Muscle layer of duodenum (tissue), 2 donors: ENCODE measurements around the gene EXOC2.
"Not testable (repeated sequence)": the region's sequence is repeated elsewhere in the genome, so short reads cannot be mapped to it uniquely, and the experiment has no call there.

ENCODE experiments used
- H3K27ac ChIP-seq: one replicate; pipeline ENCODE4 v1.7.0; 2013; ENCODE audit warnings: mild to moderate bottlenecking, low read length
- H3K27me3 ChIP-seq: one replicate; pipeline ENCODE4 v1.7.0; 2013; ENCODE audit warnings: low read depth, mild to moderate bottlenecking, control low read depth, low read length
- H3K36me3 ChIP-seq, 2 donors: one replicate each; pipeline ENCODE4 v1.7.0; 2013; ENCODE audit warnings: low read length in 2 of 2, control low read depth in 1 of 2, mild to moderate bottlenecking in 1 of 2; ENCODE audit not compliant: insufficient read depth in 2 of 2, control insufficient read depth in 1 of 2
- H3K4me1 ChIP-seq, 2 donors: one replicate each; pipeline ENCODE4 v1.7.0; 2013; ENCODE audit warnings: low read length in 2 of 2, mild to moderate bottlenecking in 2 of 2, control low read depth in 1 of 2, moderate library complexity in 1 of 2; ENCODE audit not compliant: insufficient read depth in 2 of 2, control insufficient read depth in 1 of 2
- H3K4me3 ChIP-seq, 2 donors: one replicate each; pipeline ENCODE4 v1.7.0; 2013; ENCODE audit warnings: low read length in 2 of 2, low read depth in 1 of 2, mild to moderate bottlenecking in 1 of 2
- H3K9me3 ChIP-seq, 2 donors: one replicate each; pipeline ENCODE4 v1.7.0; 2013; ENCODE audit warnings: low read length in 2 of 2, control low read depth in 1 of 2, mild to moderate bottlenecking in 1 of 2; ENCODE audit not compliant: control insufficient read depth in 1 of 2
- donor health status: healthy.

EXOC2 gene

GRCh38 chr6:620950-621349 is 72.0 kb downstream of the EXOC2 start:
- H3K4me1 ChIP-seq = no peaks in the 10 kb centered on the region
- H3K27me3 ChIP-seq = no peaks in the 10 kb centered on the region
- peaks cover 0 to 30% of the 10 kb centered on the region in 2 donors for H3K36me3 ChIP-seq
- no peak overlapping the region for H3K27ac ChIP-seq
- no peak overlapping the region for H3K4me3 ChIP-seq
- H3K9me3 ChIP-seq = no peaks in the 10 kb centered on the region

- Histone ChIP-seq H3K9me3 (no peaks in the 10 kb centered on the region), H3K4me1 (no peaks in the 10 kb centered on the region), H3K27ac (no peak overlapping the region), H3K36me3 (peaks cover 0 to 34% of the 10 kb centered on the region in 2 donors), H3K27me3 (no peaks in the 10 kb centered on the region), H3K4me3 (no peak overlapping the region)
Measured at GRCh38 chr6:620166-620565, 72.8 kb downstream of the EXOC2 start.

GRCh38 chr6:617456-618100 is 75.4 kb downstream of the EXOC2 start:
- Histone ChIP-seq H3K36me3 (peaks cover 0 to 34% of the 10 kb centered on the region in 2 donors), H3K4me1 (no peaks in the 10 kb centered on the region), H3K27me3 (no peaks in the 10 kb centered on the region), H3K9me3 (no peaks in the 10 kb centered on the region), H3K4me3 (no peak overlapping the region), H3K27ac (no peak overlapping the region)

GRCh38 chr6:613981-614380 is 79.0 kb downstream of the EXOC2 start:
- Histone ChIP-seq H3K27me3 (no peaks in the 10 kb centered on the region), H3K36me3 (peaks cover 0 to 21% of the 10 kb centered on the region in 2 donors), H3K27ac (no peak overlapping the region), H3K9me3 (no peaks in the 10 kb centered on the region), H3K4me1 (no peaks in the 10 kb centered on the region), H3K4me3 (no peak overlapping the region)

GRCh38 chr6:611928-612327 is 81.0 kb downstream of the EXOC2 start:
- H3K36me3 ChIP-seq = peaks cover 0 to 14% of the 10 kb centered on the region in 2 donors
- no peak overlapping the region for H3K4me3 ChIP-seq
- H3K9me3 ChIP-seq = no peaks in the 10 kb centered on the region
- no peaks in the 10 kb centered on the region for H3K4me1 ChIP-seq
- H3K27me3 ChIP-seq = no peaks in the 10 kb centered on the region
- no peak overlapping the region for H3K27ac ChIP-seq

GRCh38 chr6:610882-611281 is 82.1 kb downstream of the EXOC2 start:
- H3K36me3 ChIP-seq = peaks cover 0 to 21% of the 10 kb centered on the region in 2 donors
- no peak overlapping the region for H3K27ac ChIP-seq
- H3K4me3 ChIP-seq = no peak overlapping the region
- no peaks in the 10 kb centered on the region for H3K27me3 ChIP-seq
- H3K4me1 ChIP-seq = no peaks in the 10 kb centered on the region
- H3K9me3 ChIP-seq = no peaks in the 10 kb centered on the region

GRCh38 chr6:609905-610304 is 83.0 kb downstream of the EXOC2 start:
- H3K27ac ChIP-seq = no peak overlapping the region
- peaks cover 0 to 15% of the 10 kb centered on the region in 2 donors for H3K36me3 ChIP-seq
- no peaks in the 10 kb centered on the region for H3K9me3 ChIP-seq
- no peaks in the 10 kb centered on the region for H3K4me1 ChIP-seq
- no peaks in the 10 kb centered on the region for H3K27me3 ChIP-seq
- H3K4me3 ChIP-seq = no peak overlapping the region

GRCh38 chr6:606829-607379 is 86.0 kb downstream of the EXOC2 start:
- no peaks in the 10 kb centered on the region for H3K4me1 ChIP-seq
- no peaks in the 10 kb centered on the region for H3K9me3 ChIP-seq
- H3K36me3 ChIP-seq = peaks cover 0 to 15% of the 10 kb centered on the region in 2 donors
- no peak overlapping the region for H3K4me3 ChIP-seq
- H3K27me3 ChIP-seq = no peaks in the 10 kb centered on the region
- no peak overlapping the region for H3K27ac ChIP-seq

- not testable (repeated sequence) for H3K27ac ChIP-seq, H3K27me3 ChIP-seq, H3K4me3 ChIP-seq, H3K4me1 ChIP-seq, H3K9me3 ChIP-seq
- peaks cover 0 to 15% of the 10 kb centered on the region in 2 donors for H3K36me3 ChIP-seq
Measured at GRCh38 chr6:605895-606294, 87.0 kb downstream of the EXOC2 start.

- no peaks in the 10 kb centered on the region for H3K27me3 ChIP-seq
Measured at GRCh38 chr6:604579-604978, 88.4 kb downstream of the EXOC2 start.

GRCh38 chr6:603265-603664 is 89.7 kb downstream of the EXOC2 start:
- Histone ChIP-seq H3K4me3 (no peak overlapping the region), H3K4me1 (no peaks in the 10 kb centered on the region), H3K36me3 (peaks cover 0 to 13% of the 10 kb centered on the region in 2 donors), H3K27ac (no peak overlapping the region), H3K27me3 (no peaks in the 10 kb centered on the region), H3K9me3 (no peaks in the 10 kb centered on the region)

More at GRCh38 chr6:604579-604978, 88.4 kb downstream of the EXOC2 start:
- Histone ChIP-seq H3K4me3 (no peak overlapping the region), H3K27ac (no peak overlapping the region), H3K9me3 (no peaks in the 10 kb centered on the region), H3K4me1 (no peaks in the 10 kb centered on the region), H3K36me3 (peaks cover 0 to 12% of the 10 kb centered on the region in 2 donors)
